ENCODE results near the gene RARB. TPM values are rescaled to one million over a fixed set of nuclear protein-coding genes. Genes with fewer than 3 reads are reported as not detected.
A peak's percentile ranks its signal among the peaks of the same experiment; 100 is the strongest.

Gene RARB
- total RNA-seq, 1 donor from 2014 or later: not detected

GRCh38 chr3:25610167-25610566 is 182.1 kb downstream of the RARB start:
- TF ChIP-seq, protein P1, sequence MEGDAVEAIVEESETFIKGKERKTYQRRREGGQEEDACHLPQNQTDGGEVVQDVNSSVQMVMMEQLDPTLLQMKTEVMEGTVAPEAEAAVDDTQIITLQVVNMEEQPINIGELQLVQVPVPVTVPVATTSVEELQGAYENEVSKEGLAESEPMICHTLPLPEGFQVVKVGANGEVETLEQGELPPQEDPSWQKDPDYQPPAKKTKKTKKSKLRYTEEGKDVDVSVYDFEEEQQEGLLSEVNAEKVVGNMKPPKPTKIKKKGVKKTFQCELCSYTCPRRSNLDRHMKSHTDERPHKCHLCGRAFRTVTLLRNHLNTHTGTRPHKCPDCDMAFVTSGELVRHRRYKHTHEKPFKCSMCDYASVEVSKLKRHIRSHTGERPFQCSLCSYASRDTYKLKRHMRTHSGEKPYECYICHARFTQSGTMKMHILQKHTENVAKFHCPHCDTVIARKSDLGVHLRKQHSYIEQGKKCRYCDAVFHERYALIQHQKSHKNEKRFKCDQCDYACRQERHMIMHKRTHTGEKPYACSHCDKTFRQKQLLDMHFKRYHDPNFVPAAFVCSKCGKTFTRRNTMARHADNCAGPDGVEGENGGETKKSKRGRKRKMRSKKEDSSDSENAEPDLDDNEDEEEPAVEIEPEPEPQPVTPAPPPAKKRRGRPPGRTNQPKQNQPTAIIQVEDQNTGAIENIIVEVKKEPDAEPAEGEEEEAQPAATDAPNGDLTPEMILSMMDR (IDR thresholded peaks at IDR 0.05): no peak
- Mint-ChIP-seq H3K9me3 (no peaks in the 10 kb centered on the region), H3K27ac (peak overlapping the region; percentile 14), H3K4me1 (no peaks in the 10 kb centered on the region), H3K36me3 (ENCODE audit: low read depth) (peaks cover 74% of the 10 kb centered on the region), H3K27me3 (no peaks in the 10 kb centered on the region), H3K4me3 (no peak overlapping the region)
- intact Hi-C loops (cut with micrococcal nuclease): no loop called here
- ChIA-PET POLR2A (no interaction called here), CTCF (no interaction called here)
- no peak for ATAC-seq (ENCODE audit: low read depth)
- no peak for DNase-seq

DNA sequence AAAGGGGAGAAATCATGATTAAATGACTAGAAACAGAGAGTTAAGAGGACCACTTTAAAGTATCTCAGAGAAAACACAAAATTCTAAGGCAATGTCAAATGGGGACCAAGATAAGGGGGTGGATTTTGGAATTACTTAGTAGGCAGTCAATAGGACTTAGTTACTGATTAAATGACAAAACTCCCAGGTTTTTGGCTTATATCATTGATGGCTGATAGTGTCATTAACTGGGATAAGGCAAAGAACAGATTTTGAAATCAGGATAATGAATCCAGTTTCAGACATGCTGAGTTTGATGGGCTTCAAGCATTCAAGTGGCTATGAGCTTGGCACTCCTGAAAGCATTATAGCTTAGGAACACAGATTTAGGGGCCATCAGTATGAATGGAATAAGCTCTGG is 182.7 kb downstream of the RARB start:
- TF ChIP-seq, protein P1 (IDR thresholded peaks at IDR 0.05): no peak
- no peaks in the 10 kb centered on the region for H3K4me1 Mint-ChIP-seq
- H3K27ac Mint-ChIP-seq: peak overlapping the region; percentile 51
- no peaks in the 10 kb centered on the region for H3K9me3 Mint-ChIP-seq
- ChIA-PET CTCF (no interaction called here), POLR2A (no interaction called here)
- H3K27me3 Mint-ChIP-seq: no peaks in the 10 kb centered on the region
- DNase-seq: no peak
- peaks cover 71% of the 10 kb centered on the region for H3K36me3 Mint-ChIP-seq (ENCODE audit: low read depth)
- intact Hi-C loops (cut with micrococcal nuclease): no loop called here
- H3K4me3 Mint-ChIP-seq: no peak overlapping the region
- ATAC-seq (ENCODE audit: low read depth): no peak

GRCh38 chr3:25611193-25611592 is 183.1 kb downstream of the RARB start:
- TF ChIP-seq, protein P1 (IDR thresholded peaks at IDR 0.05): no peak
- intact Hi-C loops (cut with micrococcal nuclease): no loop called here
- POLR2A ChIA-PET: interaction anchor here (1.0 kb wide), 1 partner anchor 17 kb away, joined by 6 read pairs; no protein-coding TSS in a partner anchor
- Mint-ChIP-seq H3K4me1 (no peaks in the 10 kb centered on the region), H3K9me3 (no peaks in the 10 kb centered on the region), H3K27me3 (no peaks in the 10 kb centered on the region), H3K36me3 (ENCODE audit: low read depth) (peaks cover 70% of the 10 kb centered on the region), H3K4me3 (no peak overlapping the region), H3K27ac (no peak overlapping the region)
- ATAC-seq (ENCODE audit: low read depth) (no peak), DNase-seq (no peak)
- CTCF ChIA-PET: no interaction called here

DNA sequence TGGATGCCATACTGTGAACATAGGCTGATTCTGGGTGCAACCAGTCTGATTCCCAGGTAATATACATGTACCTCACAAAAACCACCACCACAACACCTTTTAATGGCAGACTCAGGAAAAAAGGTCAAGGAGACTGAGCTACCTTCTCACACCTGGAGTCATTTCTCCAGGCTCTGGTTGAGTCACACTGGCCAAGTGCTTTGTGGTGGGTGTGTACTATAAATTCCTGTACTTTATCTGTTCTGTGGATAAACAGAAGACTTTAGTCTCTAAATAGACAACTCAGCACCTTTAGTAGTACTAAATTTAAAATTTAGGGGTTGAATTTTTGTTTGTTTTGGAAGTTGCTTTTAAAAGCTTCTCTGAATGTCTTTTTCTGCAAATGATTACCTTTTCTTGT is 190.0 kb downstream of the RARB start:
- H3K27ac Mint-ChIP-seq: no peak overlapping the region
- POLR2A ChIA-PET: no interaction called here
- intact Hi-C loops (cut with micrococcal nuclease): loop anchor here (2.0 kb wide), 1 partner anchor 13 kb away; no protein-coding TSS in a partner anchor

GRCh38 chr3:25619382-25619781 is 191.3 kb downstream of the RARB start:
- H3K4me3 Mint-ChIP-seq: no peak overlapping the region
- no peak overlapping the region for H3K27ac Mint-ChIP-seq
- no peaks in the 10 kb centered on the region for H3K4me1 Mint-ChIP-seq
- H3K36me3 Mint-ChIP-seq (ENCODE audit: low read depth): peaks cover 72% of the 10 kb centered on the region
- H3K9me3 Mint-ChIP-seq: no peaks in the 10 kb centered on the region
- no peak for ATAC-seq (ENCODE audit: low read depth)
- TF ChIP-seq, protein P1 (IDR thresholded peaks at IDR 0.05): no peak
- POLR2A ChIA-PET: no interaction called here
- no peak for DNase-seq
- CTCF ChIA-PET: no interaction called here
- intact Hi-C loops (cut with micrococcal nuclease): loop anchor here (2.0 kb wide), 1 partner anchor 15 kb away; no protein-coding TSS in a partner anchor
- no peaks in the 10 kb centered on the region for H3K27me3 Mint-ChIP-seq

More for the DNA sequence above, 190.0 kb downstream of the RARB start:
- Mint-ChIP-seq H3K9me3 (no peaks in the 10 kb centered on the region), H3K27me3 (no peaks in the 10 kb centered on the region), H3K4me1 (no peaks in the 10 kb centered on the region), H3K36me3 (ENCODE audit: low read depth) (peaks cover 69% of the 10 kb centered on the region), H3K4me3 (no peak overlapping the region)
- CTCF ChIA-PET: interaction anchor here (1.1 kb wide), 1 partner anchor 22 kb away, joined by 3 read pairs; no protein-coding TSS in a partner anchor
- DNase-seq: no peak
- ATAC-seq (ENCODE audit: low read depth): no peak
- TF ChIP-seq, protein P1 (IDR thresholded peaks at IDR 0.05): no peak
